Osteocyte (in vitro differentiated cells): Measurements from ENCODE around the gene SLC39A11. TPM values are rescaled to one million over a fixed set of nuclear protein-coding genes. Genes with fewer than 3 reads are reported as not detected.

Experiments used
- DNase-seq: peaks from one replicate; pipeline ENCODE4 v3.0.0; 2021; ENCODE audit warnings: mixed read lengths; ENCODE audit not compliant: unreplicated experiment; ENCODE audit errors: extremely low spot score
- H3K27ac Mint-ChIP-seq: one replicate; pipeline ENCODE4 v1.8.0; 2021; ENCODE audit warnings: mild to moderate bottlenecking, mixed read lengths; ENCODE audit not compliant: unreplicated experiment
- H3K27me3 Mint-ChIP-seq: one replicate; pipeline ENCODE4 v1.8.0; 2021; ENCODE audit warnings: mixed read lengths; ENCODE audit not compliant: unreplicated experiment
- H3K36me3 Mint-ChIP-seq: one replicate; pipeline ENCODE4 v1.8.0; 2021; ENCODE audit warnings: mixed read lengths; ENCODE audit not compliant: unreplicated experiment
- H3K4me1 Mint-ChIP-seq: one replicate; pipeline ENCODE4 v1.8.0; 2021; ENCODE audit warnings: mixed read lengths; ENCODE audit not compliant: unreplicated experiment
- H3K4me3 Mint-ChIP-seq: one replicate; pipeline ENCODE4 v1.8.0; 2021; ENCODE audit warnings: mild to moderate bottlenecking, moderate library complexity, mixed read lengths; ENCODE audit not compliant: unreplicated experiment
- H3K9me3 Mint-ChIP-seq: one replicate; pipeline ENCODE4 v1.8.0; 2021; ENCODE audit warnings: mixed read lengths; ENCODE audit not compliant: unreplicated experiment
- CTCF ChIP-seq: fragments of 200-600 bp; sonication (generic); IDR thresholded peaks from 2 replicates; pipeline ENCODE4 v1.5.0; 2021; ENCODE audit warnings: antibody characterized with exemption, mild to moderate bottlenecking, moderate library complexity
- total RNA-seq: library from RNA; stranded (reverse); gene quantifications from 2 replicates; pipeline ENCODE4 v1.2.1, GENCODE V29; 2021

The SLC39A11 gene
- total RNA-seq, 1 donor from 2014 or later = 50.2 TPM

- Mint-ChIP-seq H3K9me3 (peaks cover 10% of the 10 kb centered on the region), H3K27ac (no peak overlapping the region), H3K36me3 (peaks cover 18% of the 10 kb centered on the region), H3K27me3 (no peaks in the 10 kb centered on the region), H3K4me1 (no peaks in the 10 kb centered on the region), H3K4me3 (no peak overlapping the region)
- no peak for TF ChIP-seq CTCF
- no peak for DNase-seq
Observed at GRCh38 chr17:72915625-72916081, 176.8 kb downstream of the SLC39A11 start.

GRCh38 chr17:72913142-72913682, 179.3 kb downstream of the SLC39A11 start:
- no peaks in the 10 kb centered on the region for H3K4me1 Mint-ChIP-seq
- no peaks in the 10 kb centered on the region for H3K27me3 Mint-ChIP-seq
- no peak overlapping the region for H3K27ac Mint-ChIP-seq
- DNase-seq = no peak
- H3K4me3 Mint-ChIP-seq = no peak overlapping the region
- TF ChIP-seq CTCF = no peak
- peaks cover 10% of the 10 kb centered on the region for H3K9me3 Mint-ChIP-seq
- H3K36me3 Mint-ChIP-seq = peaks cover 20% of the 10 kb centered on the region

GRCh38 chr17:72906306-72906705, 186.2 kb downstream of the SLC39A11 start:
- H3K4me1 Mint-ChIP-seq = peaks cover 17% of the 10 kb centered on the region
- no peaks in the 10 kb centered on the region for H3K27me3 Mint-ChIP-seq
- no peak overlapping the region for H3K4me3 Mint-ChIP-seq
- no peak overlapping the region for H3K27ac Mint-ChIP-seq
- DNase-seq = no peak
- peaks cover 4% of the 10 kb centered on the region for H3K36me3 Mint-ChIP-seq
- TF ChIP-seq CTCF = no peak
- H3K9me3 Mint-ChIP-seq = no peaks in the 10 kb centered on the region

GRCh38 chr17:72903522-72903921, 189.0 kb downstream of the SLC39A11 start:
- Mint-ChIP-seq H3K4me1 (peaks cover 20% of the 10 kb centered on the region), H3K36me3 (peaks cover 5% of the 10 kb centered on the region), H3K9me3 (no peaks in the 10 kb centered on the region), H3K27ac (no peak overlapping the region), H3K27me3 (no peaks in the 10 kb centered on the region), H3K4me3 (no peak overlapping the region)
- no peak for TF ChIP-seq CTCF
- no peak for DNase-seq

- Mint-ChIP-seq H3K27me3 (no peaks in the 10 kb centered on the region), H3K4me1 (peaks cover 10% of the 10 kb centered on the region)
Observed at GRCh38 chr17:72901657-72902056, 190.8 kb downstream of the SLC39A11 start.

More at GRCh38 chr17:72901657-72902056, 190.8 kb downstream of the SLC39A11 start:
- Mint-ChIP-seq H3K36me3 (peaks cover 8% of the 10 kb centered on the region), H3K27ac (no peak overlapping the region), H3K4me3 (no peak overlapping the region), H3K9me3 (no peaks in the 10 kb centered on the region)
- no peak for TF ChIP-seq CTCF
- DNase-seq = no peak
